HepG2 (cell line): ENCODE measurements around the gene ZNF22. TPM values are rescaled to one million over a fixed set of nuclear protein-coding genes. Genes with fewer than 3 reads are reported as not detected.

ENCODE experiments used
- ARNT ChIP-seq: fragments of 450-650 bp; IDR thresholded peaks from 2 replicates; pipeline ENCODE4 v1.6.1; 2017
- BORCS8-MEF2B ChIP-seq: sonication (generic); formaldehyde crosslinking; IDR thresholded peaks from 2 replicates; pipeline ENCODE4 v1.8.0; 2022; ENCODE audit warnings: mild to moderate bottlenecking, missing genetic modification reagents
- CREB1 ChIP-seq, 2 experiments: fragments of 450-650 bp in 1 of 2; IDR thresholded peaks; 2 replicates each; pipeline ENCODE4 v1.6.1; 2016 to 2017; ENCODE audit warnings: control low read depth in 1 of 2, mild to moderate bottlenecking in 1 of 2, missing compliant biosample characterization in 1 of 2, missing genetic modification characterization in 1 of 2
- FOSL1 ChIP-seq: sonication (generic); formaldehyde crosslinking; IDR thresholded peaks from 2 replicates; pipeline ENCODE4 v1.9.0; 2021; ENCODE audit warnings: missing genetic modification reagents, borderline replicate concordance
- FOXA1 ChIP-seq, 2 experiments: fragments of 450-650 bp in 1 of 2; sonication (generic) in 1 of 2; formaldehyde crosslinking in 1 of 2; IDR thresholded peaks; 2 replicates each; pipeline versions ENCODE4 v1.4.0 to v1.6.1; 2016 to 2020; ENCODE audit warnings: missing genetic modification reagents in 1 of 2
- FOXC1 ChIP-seq: sonication (generic); formaldehyde crosslinking; IDR thresholded peaks from 2 replicates; pipeline ENCODE4 v1.8.0; 2022; ENCODE audit warnings: mild to moderate bottlenecking, missing genetic modification reagents, borderline replicate concordance
- MAX ChIP-seq: IDR thresholded peaks from 2 replicates; pipeline ENCODE4 v1.6.1; 2012; ENCODE audit warnings: inconsistent platforms
- MYC ChIP-seq: sonication (generic); formaldehyde crosslinking; IDR thresholded peaks from 2 replicates; pipeline ENCODE4 v1.9.0; 2021; ENCODE audit warnings: missing genetic modification reagents, borderline replicate concordance
- NCOA2 ChIP-seq: sonication (generic); formaldehyde crosslinking; IDR thresholded peaks from 2 replicates; pipeline ENCODE4 v1.8.0; 2022; ENCODE audit warnings: inconsistent platforms
- NKX3-1 ChIP-seq: sonication (generic); formaldehyde crosslinking; IDR thresholded peaks from 2 replicates; pipeline ENCODE4 v1.5.0; 2020; ENCODE audit warnings: missing genetic modification reagents
- NPAS2 ChIP-seq: sonication (generic); formaldehyde crosslinking; IDR thresholded peaks from 2 replicates; pipeline ENCODE4 v1.8.0; 2022; ENCODE audit warnings: mild to moderate bottlenecking, missing genetic modification reagents, borderline replicate concordance
- PAF1 ChIP-seq: IDR thresholded peaks from 2 replicates; pipeline ENCODE4 v1.6.1; 2016; ENCODE audit warnings: missing genetic modification reagents, missing compliant biosample characterization
- POLR2G ChIP-seq: fragments of 200-400 bp; formaldehyde crosslinking; IDR thresholded peaks from 2 replicates; pipeline ENCODE4 v1.6.1; 2018; ENCODE audit warnings: mild to moderate bottlenecking, low read depth, low read length, moderate library complexity
- SMAD9 ChIP-seq: sonication (generic); formaldehyde crosslinking; IDR thresholded peaks from 2 replicates; pipeline ENCODE4 v1.5.1; 2020; ENCODE audit warnings: mild to moderate bottlenecking, missing genetic modification reagents
- SRSF9 ChIP-seq: fragments of 200-400 bp; formaldehyde crosslinking; IDR thresholded peaks from 2 replicates; pipeline ENCODE4 v1.6.1; 2018; ENCODE audit warnings: borderline replicate concordance, mild to moderate bottlenecking, low read depth, low read length; ENCODE audit not compliant: insufficient read depth, poor library complexity, severe bottlenecking
- STAT5B ChIP-seq: sonication (generic); formaldehyde crosslinking; IDR thresholded peaks from 2 replicates; pipeline ENCODE4 v1.4.0; 2020; ENCODE audit warnings: missing genetic modification reagents
- ZFP82 ChIP-seq: sonication (generic); formaldehyde crosslinking; IDR thresholded peaks from 2 replicates; pipeline ENCODE4 v1.5.1; 2020; ENCODE audit warnings: mild to moderate bottlenecking, missing genetic modification reagents, borderline replicate concordance
- ZNF446 ChIP-seq: sonication (generic); formaldehyde crosslinking; IDR thresholded peaks from 2 replicates; pipeline ENCODE4 v1.5.0; 2020; ENCODE audit warnings: mild to moderate bottlenecking, missing genetic modification reagents
- ZNF549 ChIP-seq: sonication (generic); formaldehyde crosslinking; IDR thresholded peaks from 2 replicates; pipeline ENCODE4 v1.5.0; 2020; ENCODE audit warnings: missing genetic modification reagents
- ZNF780A ChIP-seq: sonication (generic); formaldehyde crosslinking; IDR thresholded peaks from 2 replicates; pipeline ENCODE4 v1.8.0; 2022; ENCODE audit warnings: mild to moderate bottlenecking, missing genetic modification reagents, moderate library complexity
- ZNF790 ChIP-seq: sonication (generic); formaldehyde crosslinking; IDR thresholded peaks from 2 replicates; pipeline ENCODE4 v1.8.0; 2022; ENCODE audit warnings: missing genetic modification reagents, mild to moderate bottlenecking, borderline replicate concordance
- ZXDC ChIP-seq: sonication (generic); formaldehyde crosslinking; IDR thresholded peaks from 2 replicates; pipeline ENCODE4 v1.5.0; 2020; ENCODE audit warnings: mild to moderate bottlenecking, missing genetic modification reagents
- polyA plus RNA-seq, 8 experiments: library from polyadenylated mRNA; depleted of rRNA in 3 of 8; stranded (reverse) in 7 of 8; unstranded in 1 of 8; fragments of >200 nt; fragmentation: Illumina TruSeq in 4 of 8; extraction: Trizol in 4 of 8; gene quantifications; 2 replicates each; pipeline versions ENCODE4 v1.2.1 to v1.2.3, GENCODE V29; 2011 to 2016; ENCODE audit warnings: low read depth in 4 of 8, missing spikeins in 1 of 8, mixed read lengths in 1 of 8; ENCODE audit not compliant: insufficient read depth in 1 of 8
- total RNA-seq, 5 experiments: library from RNA; depleted of rRNA; stranded (reverse); fragments of >200 nt; fragmentation: Illumina TruSeq; extraction: Trizol; gene quantifications; 2 replicates each; pipeline ENCODE4 v1.2.3, GENCODE V29; 2016; ENCODE audit warnings: low read depth in 1 of 5
- TF ChIP-seq, protein P1 (sequence below): IDR thresholded peaks from 2 replicates; pipeline ENCODE4 v1.6.1; 2016; ENCODE audit warnings: low read depth, borderline replicate concordance
- TF ChIP-seq, protein P2 (sequence below): sonication (generic); formaldehyde crosslinking; IDR thresholded peaks from 2 replicates; pipeline ENCODE4 v1.5.1; 2020; ENCODE audit warnings: missing genetic modification reagents, mild to moderate bottlenecking, borderline replicate concordance
- TF ChIP-seq, protein P3 (sequence below): sonication (generic); formaldehyde crosslinking; IDR thresholded peaks from 2 replicates; pipeline ENCODE4 v1.5.0; 2020; ENCODE audit warnings: missing genetic modification reagents

Gene ZNF22
- total and polyA plus RNA-seq, 2 of the 13 experiments (the other 11 are each of a cell fraction or from before 2014, with no cell fraction given), result 0.40 to 1.3 TPM

GRCh38 chr10:44995914-44996669 is 4.6 kb upstream of the ZNF22 start (continued):
- TF ChIP-seq SRSF9 (no peak), ZNF549 (CRISPR knock-in tag) (no peak), ZFP82 (no peak), BORCS8-MEF2B (no peak), ZNF446 (no peak), NKX3-1 (CRISPR knock-in tag) (0 out of 2 replicates have a peak, but pooled peaks have one; percentile 18), MYC (CRISPR knock-in tag) (no peak; the same call in 1 of the 2 replicates), STAT5B (CRISPR knock-in tag) (no peak), FOXA1 (IDR thresholded peaks at IDR 0.05) (peak; percentile 53; the same call in 1 of the 2 replicates), FOXA1 (CRISPR knock-in tag; IDR thresholded peaks at IDR 0.05) (peak; percentile 89), NCOA2 (CRISPR knock-in tag) (peak; percentile 100), NPAS2 (CRISPR knock-in tag) (no peak), FOXC1 (CRISPR knock-in tag) (no peak; the same call in 1 of the 2 replicates), POLR2G (peak; percentile 64), SMAD9 (CRISPR knock-in tag) (no peak), ZNF780A (no peak), MAX (no peak), ZXDC (CRISPR knock-in tag) (no peak), CREB1 (IDR thresholded peaks at IDR 0.05) (no peak), CREB1 (CRISPR knock-in tag; IDR thresholded peaks at IDR 0.05) (peak; percentile 61), PAF1 (CRISPR knock-in tag) (peak; percentile 62; the same call in 1 of the 2 replicates), FOSL1 (CRISPR knock-in tag) (no peak), ARNT (no peak), ZNF790 (CRISPR knock-in tag) (no peak)
- TF ChIP-seq, protein P1, sequence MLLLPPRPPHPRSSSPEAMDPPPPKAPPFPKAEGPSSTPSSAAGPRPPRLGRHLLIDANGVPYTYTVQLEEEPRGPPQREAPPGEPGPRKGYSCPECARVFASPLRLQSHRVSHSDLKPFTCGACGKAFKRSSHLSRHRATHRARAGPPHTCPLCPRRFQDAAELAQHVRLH (CRISPR knock-in tag), result no peak
- TF ChIP-seq, protein P2, sequence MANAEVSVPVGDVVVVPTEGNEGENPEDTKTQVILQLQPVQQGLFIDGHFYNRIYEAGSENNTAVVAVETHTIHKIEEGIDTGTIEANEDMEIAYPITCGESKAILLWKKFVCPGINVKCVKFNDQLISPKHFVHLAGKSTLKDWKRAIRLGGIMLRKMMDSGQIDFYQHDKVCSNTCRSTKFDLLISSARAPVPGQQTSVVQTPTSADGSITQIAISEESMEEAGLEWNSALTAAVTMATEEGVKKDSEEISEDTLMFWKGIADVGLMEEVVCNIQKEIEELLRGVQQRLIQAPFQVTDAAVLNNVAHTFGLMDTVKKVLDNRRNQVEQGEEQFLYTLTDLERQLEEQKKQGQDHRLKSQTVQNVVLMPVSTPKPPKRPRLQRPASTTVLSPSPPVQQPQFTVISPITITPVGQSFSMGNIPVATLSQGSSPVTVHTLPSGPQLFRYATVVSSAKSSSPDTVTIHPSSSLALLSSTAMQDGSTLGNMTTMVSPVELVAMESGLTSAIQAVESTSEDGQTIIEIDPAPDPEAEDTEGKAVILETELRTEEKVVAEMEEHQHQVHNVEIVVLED (CRISPR knock-in tag), result no peak; the same call in 1 of the 2 replicates
- TF ChIP-seq, protein P3, sequence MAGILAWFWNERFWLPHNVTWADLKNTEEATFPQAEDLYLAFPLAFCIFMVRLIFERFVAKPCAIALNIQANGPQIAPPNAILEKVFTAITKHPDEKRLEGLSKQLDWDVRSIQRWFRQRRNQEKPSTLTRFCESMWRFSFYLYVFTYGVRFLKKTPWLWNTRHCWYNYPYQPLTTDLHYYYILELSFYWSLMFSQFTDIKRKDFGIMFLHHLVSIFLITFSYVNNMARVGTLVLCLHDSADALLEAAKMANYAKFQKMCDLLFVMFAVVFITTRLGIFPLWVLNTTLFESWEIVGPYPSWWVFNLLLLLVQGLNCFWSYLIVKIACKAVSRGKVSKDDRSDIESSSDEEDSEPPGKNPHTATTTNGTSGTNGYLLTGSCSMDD, result no peak
